Fibroblast of lung (primary cell): ENCODE measurements around the gene TECR. TPM values are rescaled to one million over a fixed set of nuclear protein-coding genes. Genes with fewer than 3 reads are reported as not detected.
"Not testable (repeated sequence)": the region's sequence is repeated elsewhere in the genome, so short reads cannot be mapped to it uniquely, and the experiment has no call there.

Experiments
- DNase-seq, 2 donors: peaks; one replicate each; pipeline versions ENCODE4 v3.0.0 to v3.0.0-alpha.2; 2010; ENCODE audit warnings: low read depth in 2 of 2
- H2AFZ ChIP-seq: 2 replicates; pipeline ENCODE4 v1.5.1; 2012; ENCODE audit warnings: low read length, control low read depth, inconsistent platforms
- H3K27ac ChIP-seq: 2 replicates; pipeline ENCODE4 v1.5.1; 2011; ENCODE audit warnings: low read length, control low read depth; ENCODE audit not compliant: insufficient read depth
- H3K27me3 ChIP-seq: 2 replicates; pipeline ENCODE4 v1.5.1; 2011; ENCODE audit warnings: mild to moderate bottlenecking, low read length; ENCODE audit not compliant: control insufficient read depth, insufficient read depth
- H3K36me3 ChIP-seq: 2 replicates; pipeline ENCODE4 v1.5.1; 2011; ENCODE audit warnings: low read length; ENCODE audit not compliant: control insufficient read depth, insufficient read depth
- H3K4me1 ChIP-seq: 2 replicates; pipeline ENCODE4 v1.5.1; 2011; ENCODE audit warnings: low read length; ENCODE audit not compliant: control insufficient read depth, insufficient read depth; ENCODE audit errors: extremely low read depth
- H3K4me2 ChIP-seq: 2 replicates; pipeline ENCODE4 v1.5.1; 2011; ENCODE audit warnings: low read length, control low read depth; ENCODE audit not compliant: insufficient read depth; ENCODE audit errors: extremely low read depth
- H3K4me3 ChIP-seq, 4 experiments: fragments of 200-600 bp in 1 of 4; sonication (generic) in 1 of 4; replicated peaks in 1 of 4; 2 replicates each; pipeline ENCODE4 v1.5.1; 2011 to 2016; ENCODE audit warnings: low read length in 4 of 4, low read depth in 3 of 4, mild to moderate bottlenecking in 3 of 4, control low read depth in 2 of 4, inconsistent platforms in 1 of 4, mixed read lengths in 1 of 4; ENCODE audit not compliant: insufficient read depth in 1 of 4; ENCODE audit errors: control extremely low read depth in 1 of 4
- H3K79me2 ChIP-seq: 2 replicates; pipeline ENCODE4 v1.5.1; 2012; ENCODE audit warnings: mild to moderate bottlenecking, low read length, inconsistent platforms; ENCODE audit not compliant: control insufficient read depth, insufficient read depth
- H3K9ac ChIP-seq: 2 replicates; pipeline ENCODE4 v1.5.1; 2011; ENCODE audit warnings: mild to moderate bottlenecking, low read length, control low read depth; ENCODE audit not compliant: insufficient read depth
- H3K9me3 ChIP-seq: 2 replicates; pipeline ENCODE4 v1.5.1; 2012; ENCODE audit warnings: low read depth, low read length; ENCODE audit not compliant: control insufficient read depth, insufficient read depth
- H4K20me1 ChIP-seq: 2 replicates; pipeline ENCODE4 v1.5.1; 2011; ENCODE audit warnings: low read length; ENCODE audit not compliant: control insufficient read depth, insufficient read depth; ENCODE audit errors: extremely low read depth
- EZH2 ChIP-seq: IDR thresholded peaks from 2 replicates; pipeline ENCODE4 v1.5.1; 2012; ENCODE audit warnings: low read length, control low read depth, mild to moderate bottlenecking; ENCODE audit errors: missing control alignments
- polyA plus RNA-seq, 2 donors: library from polyadenylated mRNA; depleted of rRNA in 1 of 2; stranded (reverse) in 1 of 2; unstranded in 1 of 2; fragments of >200 nt; gene quantifications; 2 replicates each; pipeline ENCODE4 v1.2.1, GENCODE V29; 2011 to 2012; ENCODE audit warnings: missing spikeins in 1 of 2
- total RNA-seq: library from RNA; depleted of rRNA; stranded (reverse); fragments of >200 nt; gene quantifications from 2 replicates; pipeline ENCODE4 v1.2.1, GENCODE V29; 2014
- TF ChIP-seq, protein P1 (sequence below), 2 donors: IDR thresholded peaks in 1 of 2; conservative IDR thresholded peaks in 1 of 2; 1 replicate in 1 of 2; 2 replicates in 1 of 2; pipeline ENCODE4 v1.5.1; 2011 to 2012; ENCODE audit warnings: low read length in 2 of 2, control low read depth in 1 of 2, inconsistent platforms in 1 of 2, low read depth in 1 of 2, mild to moderate bottlenecking in 1 of 2

TECR gene
- total and polyA plus RNA-seq, 2 donors (not counting 1 experiment from before 2014, with no cell fraction given): 34.0 to 73.4 TPM

GRCh38 chr19:14612657-14613056 is 83.3 kb downstream of the TECR start:
- no peaks in the 10 kb centered on the region for H3K79me2 ChIP-seq
- H3K4me2 ChIP-seq: no peak overlapping the region
- H3K27ac ChIP-seq: no peak overlapping the region
- H3K9ac ChIP-seq: no peak overlapping the region
- H4K20me1 ChIP-seq: no peaks in the 10 kb centered on the region
- H3K27me3 ChIP-seq: no peaks in the 10 kb centered on the region
- H3K36me3 ChIP-seq: no peaks in the 10 kb centered on the region
- H3K4me1 ChIP-seq: no peaks in the 10 kb centered on the region
- H3K4me3 ChIP-seq: no peak overlapping the region
- no peak for DNase-seq
- no peaks in the 10 kb centered on the region for H3K9me3 ChIP-seq
- no peak overlapping the region for H2AFZ ChIP-seq
- no peak for TF ChIP-seq EZH2
- TF ChIP-seq, protein P1, sequence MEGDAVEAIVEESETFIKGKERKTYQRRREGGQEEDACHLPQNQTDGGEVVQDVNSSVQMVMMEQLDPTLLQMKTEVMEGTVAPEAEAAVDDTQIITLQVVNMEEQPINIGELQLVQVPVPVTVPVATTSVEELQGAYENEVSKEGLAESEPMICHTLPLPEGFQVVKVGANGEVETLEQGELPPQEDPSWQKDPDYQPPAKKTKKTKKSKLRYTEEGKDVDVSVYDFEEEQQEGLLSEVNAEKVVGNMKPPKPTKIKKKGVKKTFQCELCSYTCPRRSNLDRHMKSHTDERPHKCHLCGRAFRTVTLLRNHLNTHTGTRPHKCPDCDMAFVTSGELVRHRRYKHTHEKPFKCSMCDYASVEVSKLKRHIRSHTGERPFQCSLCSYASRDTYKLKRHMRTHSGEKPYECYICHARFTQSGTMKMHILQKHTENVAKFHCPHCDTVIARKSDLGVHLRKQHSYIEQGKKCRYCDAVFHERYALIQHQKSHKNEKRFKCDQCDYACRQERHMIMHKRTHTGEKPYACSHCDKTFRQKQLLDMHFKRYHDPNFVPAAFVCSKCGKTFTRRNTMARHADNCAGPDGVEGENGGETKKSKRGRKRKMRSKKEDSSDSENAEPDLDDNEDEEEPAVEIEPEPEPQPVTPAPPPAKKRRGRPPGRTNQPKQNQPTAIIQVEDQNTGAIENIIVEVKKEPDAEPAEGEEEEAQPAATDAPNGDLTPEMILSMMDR (conservative IDR thresholded peaks at IDR 0.05 in 1 of 2, IDR thresholded peaks at IDR 0.05 in 1 of 2; ENCODE audit: low read depth in 1 of 2, low read length in 2 of 2): no peak

- DNase-seq, H4K20me1 ChIP-seq, H3K4me1 ChIP-seq, H3K4me2 ChIP-seq, H3K27me3 ChIP-seq, H3K9me3 ChIP-seq, H3K36me3 ChIP-seq, H2AFZ ChIP-seq, H3K27ac ChIP-seq, H3K9ac ChIP-seq, H3K79me2 ChIP-seq, H3K4me3 ChIP-seq: not testable (repeated sequence)
Observed at GRCh38 chr19:14613399-14614098, 84.2 kb downstream of the TECR start.

DNA sequence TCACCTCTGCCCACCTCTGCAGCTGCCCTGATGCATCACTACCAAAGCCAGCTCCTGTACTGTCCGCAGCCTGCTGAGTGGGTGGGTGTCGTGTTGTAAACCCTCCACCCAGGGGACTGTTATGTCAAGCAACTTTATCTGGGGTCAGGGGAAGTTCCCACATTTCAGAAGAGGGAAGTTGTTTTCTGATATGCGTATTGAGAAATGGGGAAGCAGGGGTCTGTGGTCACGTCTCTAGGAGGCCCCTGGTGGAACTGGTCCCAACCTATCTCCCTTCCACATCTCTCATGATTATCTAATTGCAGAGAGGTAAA is 84.7 kb downstream of the TECR start:
- Histone ChIP-seq H3K4me1 (no peaks in the 10 kb centered on the region), H3K9ac (no peak overlapping the region), H3K27me3 (no peaks in the 10 kb centered on the region), H3K36me3 (no peaks in the 10 kb centered on the region), H3K4me2 (no peak overlapping the region), H4K20me1 (no peaks in the 10 kb centered on the region), H3K4me3 (no peak overlapping the region), H3K27ac (no peak overlapping the region), H3K79me2 (no peaks in the 10 kb centered on the region), H3K9me3 (no peaks in the 10 kb centered on the region), H2AFZ (no peak overlapping the region)
- TF ChIP-seq, protein P1 (conservative IDR thresholded peaks at IDR 0.05 in 1 of 2, IDR thresholded peaks at IDR 0.05 in 1 of 2; ENCODE audit: low read depth in 1 of 2, low read length in 2 of 2): no peak
- no peak for TF ChIP-seq EZH2
- DNase-seq: no peak

Other genes starting within 250 kb of the TECR start
- gene ADGRE5, start 148.2 kb upstream of the TECR start, total RNA-seq: 17.2 and 40.6 TPM in 2 replicates
- 32.9 and 46.3 TPM in 2 replicates for gene ADGRE5, start 148.2 kb upstream of the TECR start, polyA plus RNA-seq
- 28.5 and 36.5 TPM in 2 replicates for gene DDX39A, start 110.3 kb upstream of the TECR start, total RNA-seq
- gene DDX39A, start 110.3 kb upstream of the TECR start, polyA plus RNA-seq: 35.9 and 80.5 TPM in 2 replicates
- 125 and 141 TPM in 2 replicates for gene PKN1, start 96.3 kb upstream of the TECR start, total RNA-seq
- 43.2 and 45.3 TPM in 2 replicates for gene PKN1, start 96.3 kb upstream of the TECR start, polyA plus RNA-seq
- gene PTGER1, start 54.2 kb upstream of the TECR start, total RNA-seq: 9.7 and 18.7 TPM in 2 replicates
- 0.67 and 2.3 TPM in 2 replicates for gene PTGER1, start 54.2 kb upstream of the TECR start, polyA plus RNA-seq
- 80.1 and 129 TPM in 2 replicates for gene GIPC1, start 33.5 kb upstream of the TECR start, total RNA-seq
- gene GIPC1, start 33.5 kb upstream of the TECR start, polyA plus RNA-seq: 57.3 and 72.5 TPM in 2 replicates
- gene DNAJB1, start 11.2 kb upstream of the TECR start, total RNA-seq: 77.3 and 87.7 TPM in 2 replicates
- gene DNAJB1, start 11.2 kb upstream of the TECR start, polyA plus RNA-seq: 87.3 and 148 TPM in 2 replicates
- gene NDUFB7, start 42.5 kb downstream of the TECR start, total RNA-seq: 253 and 274 TPM in 2 replicates
- gene NDUFB7, start 42.5 kb downstream of the TECR start, polyA plus RNA-seq: 100 and 110 TPM in 2 replicates
- gene CLEC17A, start 53.5 kb downstream of the TECR start, total RNA-seq: 0.17 TPM in 1 of 2 replicates, not detected in the other
- 0.02 and 0.03 TPM in 2 replicates for gene CLEC17A, start 53.5 kb downstream of the TECR start, polyA plus RNA-seq
- gene ADGRE3, start 145.2 kb downstream of the TECR start, total RNA-seq: not detected in 2 replicates
- not detected in 2 replicates for gene ADGRE3, start 145.2 kb downstream of the TECR start, polyA plus RNA-seq
- 26.7 and 26.9 TPM in 2 replicates for gene ZNF333, start 160.5 kb downstream of the TECR start, total RNA-seq
- gene ZNF333, start 160.5 kb downstream of the TECR start, polyA plus RNA-seq: 7.2 and 10.0 TPM in 2 replicates
- under 0.01 TPM in 2 replicates for gene ADGRE2, start 249.0 kb downstream of the TECR start, total RNA-seq
- 0.07 and 0.15 TPM in 2 replicates for gene ADGRE2, start 249.0 kb downstream of the TECR start, polyA plus RNA-seq